GM21390 (cell line): ENCODE measurements around the gene MYO10.
"Not testable (repeated sequence)": the region's sequence is repeated elsewhere in the genome, so short reads cannot be mapped to it uniquely, and the experiment has no call there.

Experiments
- ATAC-seq: cut with Tn5 transposase; IDR thresholded peaks from one replicate; pipeline ENCODE4 v1.9.1; 2021; ENCODE audit not compliant: unreplicated experiment

The MYO10 gene

DNA sequence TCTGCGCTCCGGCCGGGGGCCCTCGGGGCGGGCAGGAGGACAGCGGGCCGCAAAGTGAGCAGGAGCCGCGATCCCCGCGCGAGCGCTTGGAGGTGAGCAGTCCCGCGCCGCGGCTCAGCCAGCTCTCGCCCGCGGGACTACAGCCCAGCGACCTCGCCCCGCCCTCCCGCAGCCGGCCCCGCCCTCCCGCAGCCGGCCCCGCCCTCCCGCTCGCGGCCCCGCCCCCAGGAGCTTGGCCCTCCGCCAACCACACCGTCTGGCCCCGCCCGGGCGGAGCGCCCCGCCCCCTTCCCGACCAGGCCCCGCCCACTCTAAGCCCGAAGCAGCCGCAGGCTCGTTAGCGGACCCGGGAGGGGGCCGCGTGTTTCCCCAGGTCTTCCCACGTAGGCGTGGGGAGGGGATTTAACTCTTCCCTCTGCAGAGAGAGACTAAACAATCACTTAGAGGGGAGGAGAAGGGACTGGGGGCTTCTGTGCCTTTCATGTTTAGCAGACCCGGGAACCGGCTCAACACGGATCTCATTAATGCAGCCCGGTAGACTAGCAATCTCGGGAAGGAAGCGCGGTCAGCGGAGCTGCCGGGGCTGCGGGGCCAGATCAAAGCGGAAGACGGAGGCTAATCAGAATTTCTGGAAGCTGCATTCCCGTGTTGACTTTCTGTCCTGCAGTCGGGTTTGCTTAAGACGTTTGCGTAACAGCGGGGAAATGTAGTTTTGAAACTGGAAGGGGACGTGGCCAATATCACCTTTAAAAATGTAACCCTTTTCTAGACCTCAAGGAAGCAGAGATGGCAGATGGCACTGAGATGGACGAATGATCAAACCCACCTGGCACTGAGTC, at the start of gene MYO10:
MYO10 (minus strand) TSS at position 139 of the 839 bp plus-strand sequence. CDS start 480 bp downstream, outside the sequence.
- ATAC-seq, result peak; percentile 67

DNA sequence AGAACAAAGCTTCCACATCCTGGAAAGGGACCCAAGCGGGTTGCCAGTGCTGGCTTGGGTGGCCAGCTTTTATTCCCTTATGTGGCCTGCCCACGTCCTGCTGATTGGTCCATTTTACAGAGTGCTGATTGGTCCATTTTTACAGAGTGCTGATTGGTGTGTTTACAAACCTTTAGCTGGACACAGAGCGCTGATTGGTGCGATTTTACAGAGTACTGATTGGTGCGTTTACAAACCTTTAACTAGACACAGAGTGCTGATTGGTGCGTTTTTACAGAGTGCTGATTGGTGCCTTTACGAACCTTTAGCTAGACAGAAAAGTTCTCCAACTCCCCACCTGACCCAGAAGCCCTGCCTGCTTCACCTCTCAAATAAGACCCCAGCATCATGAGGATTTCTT, 49.2 kb upstream of the MYO10 start:
- not testable (repeated sequence) for ATAC-seq

DNA sequence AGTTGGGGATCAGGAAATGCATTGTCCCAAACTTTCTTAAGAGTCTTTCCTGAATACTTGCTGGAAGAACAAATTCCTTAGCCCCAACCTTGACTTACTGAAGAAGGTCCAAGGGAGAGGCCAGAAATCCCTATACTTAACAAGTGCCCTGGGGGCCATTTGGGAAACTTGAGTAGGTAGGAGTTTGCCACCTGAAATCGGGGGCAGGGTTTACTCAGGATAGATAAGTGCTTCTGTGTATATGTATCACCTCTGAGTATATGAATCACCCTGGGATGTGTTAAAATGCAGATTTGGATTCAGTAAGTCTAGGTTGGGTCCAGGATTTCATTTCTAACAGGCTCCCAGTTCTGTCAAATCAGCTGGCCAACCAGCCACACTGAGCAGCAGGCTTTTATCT, 47.9 kb upstream of the MYO10 start:
- ATAC-seq, result no peak

DNA sequence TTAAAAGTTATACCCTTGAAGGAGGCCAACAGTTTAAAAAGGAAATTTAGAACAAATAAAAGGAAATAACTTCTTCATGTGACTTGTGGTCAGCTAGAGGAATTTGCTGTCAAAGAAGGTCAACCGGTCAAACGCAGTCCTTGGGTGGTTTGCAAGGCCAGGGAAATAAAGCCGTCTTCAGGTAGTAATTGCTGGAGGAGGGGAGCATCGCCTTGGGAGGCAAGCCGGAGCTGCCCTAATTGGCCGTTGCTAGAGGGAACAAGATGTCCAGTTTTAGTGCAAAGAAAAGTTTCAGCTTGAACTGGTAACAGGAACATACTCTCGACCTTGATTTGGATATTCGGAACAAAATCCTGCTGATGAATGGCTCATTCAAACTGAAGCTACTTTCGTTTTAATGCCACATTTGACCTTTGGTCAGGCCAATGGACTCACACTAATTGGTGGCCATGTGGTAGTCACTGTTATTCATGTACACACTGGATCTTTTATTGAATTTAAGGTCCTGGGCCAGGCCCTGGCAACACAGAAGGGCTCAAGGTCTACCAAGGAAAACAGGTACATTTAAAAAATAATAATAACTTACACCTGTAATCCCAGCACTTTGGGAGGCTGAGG, 47.0 kb upstream of the MYO10 start:
- no peak for ATAC-seq

DNA sequence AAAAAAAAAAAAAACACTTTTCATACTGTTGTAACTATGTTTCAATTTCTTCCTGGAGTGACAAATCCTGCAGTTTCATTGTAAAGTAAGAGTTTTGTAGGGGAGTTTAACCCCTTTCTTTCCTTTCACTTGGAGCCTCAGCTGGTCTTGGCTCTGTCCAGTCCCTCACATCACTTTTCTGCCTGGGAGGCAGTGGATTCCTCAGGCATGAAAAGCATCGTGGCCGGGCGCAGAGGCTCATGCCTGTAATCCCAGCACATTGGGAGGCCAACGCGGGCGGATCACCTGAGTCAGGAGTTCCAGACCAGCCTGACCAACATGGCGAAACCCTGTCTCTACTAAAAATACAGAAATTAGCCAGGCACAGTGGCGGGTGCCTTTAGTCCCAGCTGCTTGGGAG, 45.6 kb upstream of the MYO10 start:
- no peak for ATAC-seq

DNA sequence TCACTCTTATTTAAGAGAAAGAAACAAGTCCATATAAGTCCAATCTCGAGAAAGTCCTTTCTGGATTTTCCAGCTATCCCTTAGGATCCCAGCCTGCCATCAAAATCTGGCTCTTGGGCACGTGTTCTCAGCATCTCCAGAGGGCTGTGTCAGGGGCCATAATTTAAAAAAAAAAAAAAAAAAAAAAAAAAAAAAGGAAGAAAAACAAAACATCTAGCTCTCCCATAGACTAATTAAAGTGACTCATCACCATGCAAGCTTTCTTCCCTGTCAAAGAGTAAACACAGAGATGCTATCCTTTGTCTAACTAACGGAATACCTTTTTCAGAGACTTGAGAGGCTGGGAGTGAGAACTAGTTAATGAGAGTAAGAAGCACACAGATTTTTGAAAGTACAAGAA, 44.9 kb upstream of the MYO10 start:
- no peak for ATAC-seq

DNA sequence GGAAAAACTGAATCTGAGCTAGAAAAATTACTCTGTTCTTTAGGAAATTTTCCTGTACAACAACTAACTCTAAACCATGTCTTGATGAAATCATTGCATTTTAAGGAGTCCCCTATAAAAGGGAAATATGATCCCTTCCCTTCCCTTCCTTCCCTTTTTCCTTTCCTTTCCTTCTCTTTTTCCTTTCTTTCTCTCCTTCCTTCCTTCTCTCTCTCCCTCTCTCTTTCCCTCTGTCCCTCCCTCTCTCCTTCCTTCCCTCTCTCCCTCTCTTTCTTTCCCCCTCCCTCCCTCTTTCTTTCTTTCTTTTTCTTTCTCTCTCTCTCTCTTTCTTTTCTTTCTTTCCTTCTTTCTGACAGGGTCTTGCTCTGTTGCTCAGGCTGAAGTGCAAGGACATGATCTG, 42.2 kb upstream of the MYO10 start:
- ATAC-seq, result no peak

DNA sequence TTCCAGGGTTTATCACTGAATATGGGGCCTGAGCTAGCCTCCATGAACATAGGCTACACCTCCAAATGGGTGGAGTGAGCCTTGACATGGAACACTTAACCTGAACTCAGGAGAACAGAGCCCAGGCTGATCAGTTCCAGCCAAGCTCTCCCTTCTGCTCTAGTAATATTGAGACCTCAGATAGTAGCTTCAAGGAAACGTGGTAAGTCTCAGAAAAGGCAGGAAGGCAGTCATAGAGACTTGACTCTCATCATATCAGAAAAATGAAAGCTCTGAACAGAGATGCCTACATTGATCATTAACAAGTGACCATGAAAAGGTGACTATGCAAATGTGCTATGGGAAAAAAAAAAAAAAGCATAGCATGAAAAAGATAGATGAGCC, 40.5 kb upstream of the MYO10 start:
- peak; percentile 80 for ATAC-seq

DNA sequence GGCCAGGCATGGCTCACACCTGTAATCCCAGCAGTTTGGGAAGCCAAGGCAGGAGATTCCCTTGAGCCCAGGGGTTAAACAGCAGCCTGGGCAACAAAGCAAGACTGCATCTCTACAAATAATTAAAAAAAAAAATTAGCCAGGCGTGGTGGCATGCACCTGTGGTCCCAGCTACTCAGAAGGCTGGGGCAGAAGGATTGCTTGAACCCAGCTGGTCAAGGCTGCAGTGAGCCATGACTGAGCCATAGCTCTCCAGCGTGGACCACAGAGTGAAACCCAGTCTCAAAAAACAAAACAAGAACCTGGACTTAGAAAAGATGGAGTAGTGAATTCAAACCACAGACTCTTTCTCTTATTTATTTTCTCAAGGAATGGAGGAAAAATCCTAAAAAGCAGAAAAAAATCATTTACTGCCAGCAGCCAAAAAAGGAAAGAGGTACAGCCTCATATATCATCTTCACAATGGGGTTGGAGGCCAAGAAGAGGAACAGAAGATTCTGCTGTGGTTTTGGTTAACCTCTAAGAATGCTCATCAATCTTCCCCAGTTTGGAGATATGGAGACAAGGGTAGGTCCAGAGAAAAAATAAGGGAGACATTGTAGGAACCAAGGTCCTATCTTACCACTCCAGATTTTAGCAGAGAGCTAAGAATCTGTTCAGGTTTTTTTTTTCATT, 40.0 kb upstream of the MYO10 start:
- peak; percentile 74 for ATAC-seq

DNA sequence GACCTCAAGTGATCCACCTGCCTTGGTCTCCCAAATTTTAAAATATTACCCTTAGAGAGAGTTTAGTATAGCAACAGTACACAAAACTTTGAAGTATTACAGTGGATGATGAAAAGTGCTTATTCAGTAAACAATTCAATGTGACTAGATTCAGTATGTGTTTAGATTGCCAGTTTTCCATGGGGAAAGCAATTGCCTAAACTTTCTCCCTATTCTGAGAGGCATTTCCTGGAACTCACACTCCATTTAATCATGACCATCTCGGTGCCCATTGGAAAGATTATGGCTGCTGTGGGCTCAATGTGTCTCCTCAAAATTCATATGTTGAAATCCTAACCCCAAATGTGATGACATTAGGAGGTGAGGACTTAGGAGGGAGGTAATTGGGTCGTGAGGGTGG, 38.9 kb upstream of the MYO10 start:
- ATAC-seq, result no peak

DNA sequence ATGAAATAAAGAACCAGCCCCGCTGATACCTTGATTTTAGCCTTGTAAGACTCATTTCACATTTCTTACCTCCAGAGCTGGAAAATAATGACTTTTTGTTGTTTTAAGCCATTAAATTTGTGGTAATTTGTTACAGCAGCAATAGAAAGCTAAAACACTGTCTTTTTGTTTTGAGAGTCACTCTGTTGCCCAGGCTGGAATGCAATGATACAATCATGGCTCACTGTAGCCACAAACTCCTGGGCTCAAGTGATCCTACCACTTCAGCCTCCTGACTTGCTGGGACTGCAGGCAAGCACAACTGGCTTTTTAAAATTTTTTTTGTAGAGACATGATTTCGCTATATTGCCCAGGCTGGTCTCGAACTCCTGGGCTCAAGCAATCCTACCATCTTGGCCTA, 34.7 kb upstream of the MYO10 start:
- ATAC-seq, result no peak

DNA sequence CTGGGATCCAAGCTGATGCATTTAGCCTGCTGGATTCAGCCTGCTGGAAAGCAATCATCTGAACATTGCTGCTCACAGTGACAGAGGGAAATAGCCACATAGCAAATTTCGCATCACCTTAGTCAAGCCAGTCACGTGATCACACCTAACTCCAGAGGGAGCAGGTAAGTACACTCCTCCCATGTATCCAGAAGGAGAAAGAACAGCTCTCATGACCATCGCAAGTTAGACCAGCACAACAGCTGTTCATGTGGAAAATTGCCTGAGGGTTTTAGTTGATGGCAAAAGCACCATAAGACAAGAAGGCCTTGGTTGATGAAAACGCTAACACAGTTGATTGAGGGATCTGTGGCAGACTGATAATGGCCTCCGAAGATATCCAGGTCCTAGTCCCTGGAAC, 34.2 kb upstream of the MYO10 start:
- ATAC-seq, result no peak

DNA sequence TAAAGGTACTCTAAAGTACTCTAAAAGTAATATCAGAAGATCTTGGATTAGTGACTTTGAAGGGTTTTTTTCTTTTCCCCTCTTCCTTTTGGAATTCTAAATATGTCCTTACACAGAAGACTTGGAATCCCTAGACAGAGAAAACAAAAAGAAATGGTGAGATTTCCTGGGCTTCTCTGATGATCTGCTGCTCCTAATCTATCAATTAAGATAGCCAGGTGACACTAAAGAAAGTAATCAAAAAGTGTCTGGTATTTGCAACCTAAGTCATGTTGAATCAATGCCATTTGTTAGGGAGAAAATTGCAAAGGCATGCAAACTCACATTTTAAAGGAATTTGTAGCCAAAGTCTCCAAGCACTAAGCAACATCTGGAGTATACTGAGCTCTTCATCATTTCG, 29.5 kb upstream of the MYO10 start:
- no peak for ATAC-seq

DNA sequence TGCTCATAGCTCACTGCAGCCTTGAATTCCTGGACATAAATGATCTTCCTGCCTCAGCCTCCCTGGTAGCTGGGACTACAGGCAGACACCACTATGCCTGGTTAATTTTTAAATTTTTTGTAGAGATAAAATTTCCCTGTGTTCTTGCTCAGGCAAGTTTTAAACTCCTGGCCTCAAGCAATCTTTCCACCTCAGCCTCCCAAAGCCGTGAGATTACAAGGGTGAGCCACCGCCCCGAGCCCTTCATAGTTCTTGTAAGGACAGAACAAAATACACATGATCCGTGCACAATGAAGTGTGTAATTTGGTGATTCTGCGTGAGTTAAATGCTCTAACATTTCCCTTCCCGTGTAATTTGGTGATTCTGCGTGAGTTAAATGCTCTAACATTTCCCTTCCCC, 27.7 kb upstream of the MYO10 start:
- ATAC-seq, result no peak

DNA sequence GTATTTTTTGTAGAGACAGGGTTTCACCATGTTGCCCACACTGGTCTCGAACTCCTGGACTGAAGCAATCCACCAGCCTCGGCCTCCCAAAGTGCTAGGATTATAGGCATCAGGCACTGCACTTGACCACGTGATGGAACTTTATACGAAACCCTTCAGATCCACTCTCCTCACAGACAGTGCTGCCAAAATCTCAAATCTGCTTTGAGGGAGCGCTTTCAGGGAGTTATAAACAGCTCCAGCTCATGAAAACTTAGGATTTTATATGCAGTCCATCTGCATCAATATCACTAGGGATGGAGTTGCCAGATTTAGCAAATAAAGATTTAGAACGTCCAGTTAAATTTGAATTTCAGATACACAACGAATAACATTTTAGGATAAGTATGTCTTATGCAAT, 25.0 kb upstream of the MYO10 start:
- ATAC-seq, result no peak

DNA sequence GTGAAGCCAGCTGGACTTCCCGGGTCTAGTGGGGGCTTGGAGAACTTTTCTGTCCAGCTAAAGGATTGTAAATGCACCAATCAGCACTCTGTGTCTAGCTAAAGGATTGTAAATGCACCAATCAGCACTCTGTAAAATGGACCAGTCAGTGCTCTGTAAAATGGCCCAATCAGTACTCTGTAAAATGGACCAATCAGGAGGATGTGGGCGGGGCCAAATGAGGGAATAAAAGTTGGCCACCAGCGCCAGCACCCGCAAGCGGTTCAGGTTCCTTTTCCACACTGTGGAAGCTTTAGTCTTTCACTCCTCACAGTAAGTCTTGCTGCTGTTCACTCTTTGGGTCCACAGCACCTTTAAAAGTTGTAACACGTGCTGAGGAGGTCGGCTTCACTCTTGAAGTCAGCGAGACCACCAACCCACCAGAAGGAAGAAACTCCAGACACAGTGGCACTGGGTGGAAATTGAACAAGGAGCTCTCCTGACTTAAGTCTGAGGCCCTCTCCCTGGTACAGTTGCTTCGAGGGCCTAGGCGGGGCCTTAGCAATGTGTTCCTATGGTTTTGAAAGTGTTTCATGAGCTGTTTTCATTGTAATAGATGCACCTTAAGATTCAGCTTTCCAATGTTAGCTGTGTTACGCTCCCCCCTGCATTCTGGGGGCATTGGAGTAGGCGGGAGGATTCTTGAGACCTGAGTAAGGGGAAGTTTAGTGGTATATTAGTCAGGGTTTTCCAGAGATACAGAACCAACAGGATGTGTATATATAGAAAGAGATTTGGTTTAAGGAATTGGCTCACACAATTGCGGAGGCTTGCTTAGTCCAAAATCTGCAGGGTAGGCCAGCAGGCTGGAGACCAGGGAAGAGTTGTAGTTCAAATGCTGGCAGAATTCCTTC, 21.5 kb upstream of the MYO10 start:
- no peak for ATAC-seq

DNA sequence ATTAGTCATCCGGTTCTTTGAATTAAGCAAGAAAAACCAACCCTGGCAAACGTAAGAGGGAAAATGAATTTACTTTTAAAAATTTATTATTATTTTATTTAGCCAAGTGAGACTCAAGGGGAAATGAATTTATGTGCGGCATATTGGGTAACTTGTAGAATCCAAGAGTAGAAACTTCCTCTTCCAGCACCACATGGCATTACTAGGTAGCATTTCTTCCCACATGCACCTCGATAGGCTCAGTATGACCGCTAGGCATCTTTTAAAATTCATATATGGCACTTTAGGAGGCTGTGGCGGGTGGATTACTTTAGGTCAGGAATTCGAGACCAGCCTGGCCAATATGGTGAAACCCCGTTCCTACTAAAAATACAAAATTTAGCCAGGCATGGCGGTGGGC, 17.6 kb upstream of the MYO10 start:
- no peak for ATAC-seq

DNA sequence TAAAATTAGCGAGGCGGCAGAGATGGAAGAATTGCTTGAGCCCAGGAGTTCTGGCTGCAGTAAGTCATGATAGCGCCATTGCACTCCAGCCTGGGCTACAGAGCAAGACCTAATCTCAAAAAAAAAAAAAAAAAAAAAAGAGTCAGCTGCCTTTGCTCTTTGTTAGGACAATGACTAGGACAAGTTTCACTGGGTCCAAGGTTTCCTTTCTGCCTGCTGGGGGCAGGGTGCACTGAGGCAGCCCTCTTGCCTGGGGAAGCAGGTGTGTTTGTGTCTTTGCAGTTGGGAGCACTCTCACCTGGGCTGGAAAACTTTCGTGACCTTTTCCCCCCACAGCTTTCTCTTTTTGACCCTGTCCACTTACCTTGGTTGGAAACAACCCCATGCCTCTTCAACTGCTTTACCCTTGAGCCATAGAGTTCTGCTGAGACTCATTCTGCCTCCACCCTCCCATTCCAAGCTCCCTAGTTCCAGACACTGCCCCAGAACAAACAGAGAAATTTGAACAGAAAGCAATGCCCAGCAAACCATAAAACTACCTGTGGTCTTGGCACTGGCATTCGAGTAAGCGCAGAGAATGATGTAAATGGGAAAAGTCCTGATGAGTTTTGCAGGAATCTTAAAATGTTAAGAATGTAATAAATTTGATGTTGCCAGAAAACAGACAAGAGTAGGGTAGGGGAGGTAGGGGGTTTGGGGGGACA, 17.0 kb upstream of the MYO10 start:
- ATAC-seq, result no peak

DNA sequence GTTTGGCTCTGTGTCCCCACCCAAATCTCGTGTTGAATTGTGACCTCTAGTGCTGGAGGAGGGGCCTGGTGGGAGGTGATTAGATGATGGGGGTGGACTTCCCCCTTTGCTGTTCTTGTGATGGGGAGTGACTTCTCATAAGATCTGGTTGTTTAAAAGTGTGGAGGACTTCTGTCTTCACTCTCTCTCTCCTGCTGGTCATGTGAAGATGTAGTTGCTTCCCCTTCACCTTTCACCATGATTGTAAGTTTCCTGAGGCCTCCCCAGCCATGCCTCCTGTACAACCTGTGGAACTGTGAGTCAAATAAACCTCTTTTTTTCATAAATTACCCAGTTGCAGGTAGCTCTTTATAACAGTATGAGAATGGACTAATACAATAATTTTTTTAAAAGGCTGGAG, 10.6 kb upstream of the MYO10 start:
- no peak for ATAC-seq

DNA sequence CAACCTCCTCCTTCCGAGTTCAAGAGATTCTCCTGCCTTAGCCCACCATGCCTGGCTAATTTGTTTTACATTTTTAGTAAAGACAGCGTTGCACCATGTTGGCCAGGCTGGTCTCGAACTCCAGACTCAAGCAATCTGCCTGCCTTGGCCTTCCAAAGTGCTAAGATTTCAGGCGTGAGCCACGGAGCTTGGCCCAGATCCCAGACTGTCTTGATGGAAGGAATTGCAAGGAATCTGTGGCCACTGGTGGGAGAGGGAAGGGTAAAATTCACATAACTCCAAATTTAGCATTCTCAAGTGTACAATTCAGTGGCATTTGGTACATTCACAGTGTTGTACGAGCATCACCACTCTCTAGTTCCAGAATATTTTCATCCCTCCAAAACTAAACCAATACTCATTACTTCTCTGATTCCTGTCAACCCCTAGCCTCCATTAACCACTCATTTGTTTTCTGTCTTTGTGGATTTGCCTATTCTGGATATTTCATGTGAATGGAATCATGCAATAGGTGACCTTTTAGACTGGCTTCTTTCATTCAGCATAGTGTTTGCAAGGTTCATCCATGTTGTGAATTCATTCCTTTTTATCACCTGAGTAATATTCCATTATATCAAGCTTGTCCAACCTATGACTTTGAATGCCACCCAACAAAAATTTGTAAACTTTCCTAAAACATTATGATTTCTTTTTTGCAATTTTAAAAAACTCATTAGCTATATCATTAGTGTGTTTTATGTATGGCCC, 8.9 kb upstream of the MYO10 start:
- no peak for ATAC-seq
